Sigmoid colon (tissue), 4 donors: Measurements from ENCODE around the gene GPR173.

Experiments used
- CTCF ChIP-seq, 4 experiments: fragments of 450-650 bp in 3 of 4; fragments of 200-600 bp in 1 of 4; IDR thresholded peaks; one replicate each; pipeline ENCODE4 v1.5.1; 2016 to 2019; ENCODE audit warnings: antibody characterized with exemption in 4 of 4, mild to moderate bottlenecking in 3 of 4, moderate library complexity in 2 of 4
- EP300 ChIP-seq, 4 donors: sonication (generic); formaldehyde crosslinking; IDR thresholded peaks; one replicate each; pipeline ENCODE4 v1.6.1; 2017; ENCODE audit warnings: antibody characterized with exemption in 4 of 4
- POLR2A ChIP-seq, 2 donors: fragments of 450-650 bp; IDR thresholded peaks; one replicate each; pipeline ENCODE4 v1.6.1; 2016; ENCODE audit warnings: antibody characterized with exemption in 2 of 2, mild to moderate bottlenecking in 2 of 2, moderate library complexity in 2 of 2
- POLR2AphosphoS5 ChIP-seq, 4 donors: sonication (generic); formaldehyde crosslinking; IDR thresholded peaks; one replicate each; pipeline ENCODE4 v1.6.1; 2017; ENCODE audit warnings: antibody characterized with exemption in 4 of 4

GRCh38 chrX:53065104-53065503 lies 16.5 kb downstream of the GPR173 start:
- TF ChIP-seq POLR2AphosphoS5 (IDR thresholded peaks at IDR 0.05) = no peak
- no peak for TF ChIP-seq CTCF (IDR thresholded peaks at IDR 0.05)
- no peak for TF ChIP-seq POLR2A (IDR thresholded peaks at IDR 0.05)
- TF ChIP-seq EP300 (IDR thresholded peaks at IDR 0.05) = no peak
